ENCODE measurements around the gene GNMT. TPM values are rescaled to one million over a fixed set of nuclear protein-coding genes. Genes with fewer than 3 reads are reported as not detected.
"Not testable (repeated sequence)": the region's sequence is repeated elsewhere in the genome, so short reads cannot be mapped to it uniquely, and the experiment has no call there.

GNMT gene
- total RNA-seq, 3 donors from 2014 or later: 0.75 to 0.76 TPM; not detected in 1

DNA sequence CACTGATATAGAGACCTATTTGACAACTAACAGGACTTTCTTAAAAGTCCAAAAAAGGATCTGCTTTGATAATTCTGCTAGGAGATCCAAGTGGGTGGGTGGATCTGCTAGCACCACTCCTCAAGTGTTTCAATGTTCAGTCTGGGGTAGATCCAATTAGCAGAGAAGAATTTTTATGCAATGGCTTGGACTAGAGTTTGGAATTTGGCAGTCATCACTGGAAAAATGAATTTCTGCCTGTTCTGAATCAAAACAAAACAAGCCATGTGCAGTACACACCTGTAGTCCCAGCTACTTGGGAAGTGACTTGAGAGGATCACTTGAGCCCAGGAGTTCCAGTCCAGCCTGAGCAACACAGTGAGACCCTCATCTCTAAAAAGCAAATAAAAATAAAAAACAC is 12.6 kb upstream of the GNMT start:
- DNase-seq: no peak
- Histone ChIP-seq H3K9me3 (no peaks in the 10 kb centered on the region), H3K4me1 (ENCODE audit: low read depth) (no peaks in the 10 kb centered on the region), H3K4me3 (no peak overlapping the region), H3K36me3 (ENCODE audit: low read depth) (no peaks in the 10 kb centered on the region)
- intact Hi-C loops (cut with DNase I, micrococcal nuclease): no loop called here
- no peak for ATAC-seq
- TF ChIP-seq CTCF (IDR thresholded peaks at IDR 0.05): no peak

DNA sequence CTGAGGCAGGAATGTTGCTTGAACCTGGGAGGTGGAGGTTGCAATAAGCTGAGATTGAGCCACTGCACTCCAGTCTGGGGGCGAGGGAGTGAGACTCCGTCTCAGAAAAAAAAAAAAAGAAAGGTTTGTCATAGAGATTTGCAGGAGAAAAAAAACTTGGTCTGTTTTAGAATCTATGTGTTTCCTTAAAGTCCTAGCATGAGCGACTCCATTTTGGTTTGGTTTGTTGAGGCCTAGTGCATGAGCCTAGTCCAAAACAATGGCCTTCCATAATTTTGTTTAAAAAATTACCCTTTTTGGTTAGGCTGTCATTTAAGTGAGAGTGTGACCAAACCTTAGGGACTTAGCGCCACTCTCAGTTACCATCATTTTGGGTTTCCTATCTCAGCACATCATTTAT is 8.2 kb upstream of the GNMT start:
- Histone ChIP-seq H3K36me3 (ENCODE audit: low read depth) (no peaks in the 10 kb centered on the region), H3K9me3 (no peaks in the 10 kb centered on the region), H3K4me3 (no peak overlapping the region), H3K4me1 (ENCODE audit: low read depth) (no peaks in the 10 kb centered on the region)
- intact Hi-C loops (cut with DNase I, micrococcal nuclease): no loop called here
- no peak for DNase-seq
- ATAC-seq: no peak
- TF ChIP-seq CTCF (IDR thresholded peaks at IDR 0.05): no peak

GRCh38 chr6:42954405-42954804 is 6.1 kb upstream of the GNMT start:
- intact Hi-C loops (cut with DNase I, micrococcal nuclease); H3K9me3 ChIP-seq; H3K4me3 ChIP-seq; H3K4me1 ChIP-seq (ENCODE audit: low read depth); ATAC-seq; H3K36me3 ChIP-seq (ENCODE audit: low read depth); DNase-seq: not testable (repeated sequence)

GRCh38 chr6:42958125-42958524 is 2.4 kb upstream of the GNMT start:
- Histone ChIP-seq H3K4me3 (no peak overlapping the region), H3K4me1 (ENCODE audit: low read depth) (peaks cover 5% of the 10 kb centered on the region), H3K36me3 (ENCODE audit: low read depth) (no peaks in the 10 kb centered on the region), H3K9me3 (no peaks in the 10 kb centered on the region)
- intact Hi-C loops (cut with DNase I, micrococcal nuclease): no loop called here
- DNase-seq (no peak), ATAC-seq (no peak)
- TF ChIP-seq CTCF (IDR thresholded peaks at IDR 0.05): no peak

GRCh38 chr6:42959917-42960242 is 674 bp upstream of the GNMT start:
- H3K36me3 ChIP-seq (ENCODE audit: low read depth): no peaks in the 10 kb centered on the region
- intact Hi-C loops (cut with DNase I, micrococcal nuclease): no loop called here
- H3K4me3 ChIP-seq: no peak overlapping the region
- TF ChIP-seq CTCF (IDR thresholded peaks at IDR 0.05): no peak
- H3K4me1 ChIP-seq (ENCODE audit: low read depth): peaks cover 5% of the 10 kb centered on the region
- H3K9me3 ChIP-seq: no peaks in the 10 kb centered on the region
- ATAC-seq (no peak), DNase-seq (no peak)

- DNase-seq (no peak), ATAC-seq (peak; percentile 10)
Measured at GRCh38 chr6:42961020-42961470, 491 bp downstream of the GNMT start.

More at GRCh38 chr6:42961020-42961470, 491 bp downstream of the GNMT start:
- Histone ChIP-seq H3K9me3 (no peaks in the 10 kb centered on the region), H3K36me3 (ENCODE audit: low read depth) (no peaks in the 10 kb centered on the region), H3K4me1 (ENCODE audit: low read depth) (peaks cover 5% of the 10 kb centered on the region), H3K4me3 (no peak overlapping the region)
- intact Hi-C loops (cut with DNase I, micrococcal nuclease): no loop called here
- no peak for TF ChIP-seq CTCF (IDR thresholded peaks at IDR 0.05)

Data from mucosa of descending colon (tissue), 3 donors.